Measurements from ENCODE around the gene IL34.
"Not testable (repeated sequence)": the region's sequence is repeated elsewhere in the genome, so short reads cannot be mapped to it uniquely, and the experiment has no call there.

The IL34 gene

DNA sequence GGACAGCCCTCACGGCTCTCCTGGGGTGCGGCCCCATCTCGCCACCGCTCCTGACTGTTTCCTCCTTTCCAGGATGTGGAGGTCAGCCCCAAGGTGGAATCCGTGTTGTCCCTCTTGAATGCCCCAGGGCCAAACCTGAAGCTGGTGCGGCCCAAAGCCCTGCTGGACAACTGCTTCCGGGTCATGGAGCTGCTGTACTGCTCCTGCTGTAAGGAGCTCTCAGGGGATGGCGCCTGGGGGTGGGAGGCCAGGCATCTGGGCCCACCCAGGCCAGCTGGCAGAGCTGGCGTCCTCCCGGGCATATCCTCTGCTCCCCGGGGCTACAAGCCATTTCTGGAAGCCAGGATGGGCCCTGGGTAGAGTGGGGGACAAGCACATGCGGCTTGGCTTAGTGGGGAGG is 13.2 kb downstream of the IL34 start:
- DNase-seq, result no peak

DNA sequence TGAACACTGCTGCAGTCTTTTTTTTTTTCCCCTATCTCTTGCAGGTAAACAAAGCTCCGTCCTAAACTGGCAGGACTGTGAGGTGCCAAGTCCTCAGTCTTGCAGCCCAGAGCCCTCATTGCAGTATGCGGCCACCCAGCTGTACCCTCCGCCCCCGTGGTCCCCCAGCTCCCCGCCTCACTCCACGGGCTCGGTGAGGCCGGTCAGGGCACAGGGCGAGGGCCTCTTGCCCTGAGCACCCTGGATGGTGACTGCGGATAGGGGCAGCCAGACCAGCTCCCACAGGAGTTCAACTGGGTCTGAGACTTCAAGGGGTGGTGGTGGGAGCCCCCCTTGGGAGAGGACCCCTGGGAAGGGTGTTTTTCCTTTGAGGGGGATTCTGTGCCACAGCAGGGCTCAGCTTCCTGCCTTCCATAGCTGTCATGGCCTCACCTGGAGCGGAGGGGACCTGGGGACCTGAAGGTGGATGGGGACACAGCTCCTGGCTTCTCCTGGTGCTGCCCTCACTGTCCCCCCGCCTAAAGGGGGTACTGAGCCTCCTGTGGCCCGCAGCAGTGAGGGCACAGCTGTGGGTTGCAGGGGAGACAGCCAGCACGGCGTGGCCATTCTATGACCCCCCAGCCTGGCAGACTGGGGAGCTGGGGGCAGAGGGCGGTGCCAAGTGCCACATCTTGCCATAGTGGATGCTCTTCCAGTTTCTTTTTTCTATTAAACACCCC is 13.8 kb downstream of the IL34 start:
- DNase-seq, result no peak

DNA sequence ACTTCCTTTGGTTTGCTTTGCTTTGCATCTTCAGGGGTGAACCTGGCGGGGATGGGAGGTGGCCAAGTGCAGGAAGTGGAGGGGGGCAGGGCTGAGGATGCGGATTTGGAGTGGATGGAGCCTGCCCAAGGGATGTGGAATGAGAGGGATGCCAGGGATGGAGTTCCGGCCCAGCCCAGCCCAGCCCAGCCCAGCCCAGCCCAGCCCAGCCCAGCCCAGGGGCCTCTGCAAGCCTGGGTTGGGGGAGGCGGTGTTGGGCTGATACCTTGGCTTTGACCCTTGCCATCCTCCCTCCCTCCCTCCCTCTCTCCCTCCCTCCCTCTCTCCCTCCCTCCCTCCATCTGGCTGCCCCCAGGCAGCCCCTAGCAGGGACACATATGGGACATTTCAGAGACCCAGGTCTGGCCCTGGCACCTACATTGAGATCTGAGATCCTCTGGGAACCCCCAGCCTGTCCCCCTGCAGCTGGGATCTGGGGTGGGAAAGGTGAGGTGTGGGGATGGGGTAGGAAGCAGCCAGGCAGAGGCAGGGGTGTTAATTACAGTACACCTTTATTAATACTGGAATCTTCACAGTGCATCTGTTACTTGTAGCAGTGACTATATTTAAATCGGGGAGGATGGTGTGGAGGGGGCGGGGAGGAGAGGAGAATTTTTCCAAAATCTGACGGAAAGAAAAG is 14.5 kb downstream of the IL34 start:
- DNase-seq, result no peak

DNA sequence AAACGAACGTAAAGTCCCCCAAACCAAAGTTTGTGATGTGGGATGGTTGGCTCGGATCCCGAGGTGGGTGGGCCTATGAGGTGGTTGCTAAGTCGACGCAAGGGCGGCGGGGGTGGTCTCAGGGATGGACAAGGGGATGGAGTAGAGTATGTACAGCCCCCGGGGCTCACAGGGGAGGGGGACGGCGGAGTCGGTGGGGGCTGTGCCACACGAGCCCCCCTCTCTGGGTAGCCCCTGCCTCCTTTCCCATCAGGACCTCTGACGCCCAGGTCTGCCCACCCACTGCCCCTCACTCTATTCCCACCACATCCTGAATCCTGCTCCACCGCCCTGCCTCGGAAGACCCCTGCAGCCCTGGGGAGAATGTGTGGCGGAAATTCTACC is 15.2 kb downstream of the IL34 start:
- DNase-seq, result no peak

DNA sequence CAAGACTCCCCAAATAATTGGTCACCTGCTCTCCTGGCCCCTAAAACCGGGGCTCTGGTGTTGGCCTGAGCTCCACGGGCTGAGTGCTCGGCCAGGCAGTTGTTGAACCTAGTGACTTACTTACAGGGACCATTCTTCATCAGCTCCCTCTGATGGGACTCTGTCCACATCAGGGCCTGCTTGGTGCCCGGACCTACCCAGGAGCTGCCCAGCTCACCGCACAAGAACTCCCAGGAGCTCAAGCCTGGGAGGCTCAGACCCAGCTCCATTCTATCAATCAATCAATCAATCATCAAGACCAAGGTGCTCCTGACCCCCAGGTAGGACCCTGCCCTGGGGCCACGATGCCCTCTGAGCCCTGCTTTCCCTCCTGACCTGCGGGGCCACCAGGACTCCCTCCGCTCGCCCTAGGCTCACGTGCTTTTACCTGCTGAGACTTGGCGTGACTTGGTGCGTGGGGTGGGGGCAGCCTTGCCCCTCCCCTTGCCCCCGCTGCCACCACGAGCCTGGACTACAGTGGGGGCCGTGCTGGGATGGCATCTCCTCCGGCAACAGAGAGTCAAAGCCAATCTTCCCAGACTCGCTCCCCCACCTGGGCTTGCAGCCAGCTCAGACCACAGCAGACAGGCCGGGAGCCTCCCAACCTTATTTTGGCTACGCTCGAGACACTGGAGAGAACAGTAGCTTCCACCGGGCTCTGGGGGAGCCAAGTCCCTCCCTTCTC is 15.7 kb downstream of the IL34 start:
- no peak for DNase-seq

DNA sequence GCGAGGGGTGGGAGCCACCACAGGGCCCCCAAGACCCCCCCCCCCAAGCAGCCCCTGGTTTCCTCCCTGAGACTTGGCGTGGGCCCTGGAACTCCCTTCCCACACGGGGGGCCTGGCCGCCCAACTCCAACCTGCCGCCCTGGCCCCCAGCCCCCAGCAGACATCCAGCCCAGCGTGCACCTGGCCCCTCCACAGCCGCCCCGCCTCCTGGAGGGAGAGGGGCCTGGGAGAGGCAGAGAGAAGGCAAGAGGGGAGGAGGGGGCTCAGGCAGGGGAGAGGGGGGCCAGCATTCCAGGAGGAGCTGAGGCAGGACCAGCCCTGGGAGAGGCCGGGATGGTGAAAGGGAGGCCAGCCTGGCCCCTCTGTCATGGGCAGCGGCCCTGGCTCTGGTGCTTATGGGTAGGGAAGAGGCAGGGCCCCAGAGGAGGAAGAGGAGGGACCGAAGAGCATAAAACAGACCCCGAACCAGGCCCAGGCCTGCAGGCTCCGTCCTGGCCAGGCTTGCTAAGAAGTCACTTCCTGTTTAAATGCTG is 16.7 kb downstream of the IL34 start:
- DNase-seq, result no peak

DNA sequence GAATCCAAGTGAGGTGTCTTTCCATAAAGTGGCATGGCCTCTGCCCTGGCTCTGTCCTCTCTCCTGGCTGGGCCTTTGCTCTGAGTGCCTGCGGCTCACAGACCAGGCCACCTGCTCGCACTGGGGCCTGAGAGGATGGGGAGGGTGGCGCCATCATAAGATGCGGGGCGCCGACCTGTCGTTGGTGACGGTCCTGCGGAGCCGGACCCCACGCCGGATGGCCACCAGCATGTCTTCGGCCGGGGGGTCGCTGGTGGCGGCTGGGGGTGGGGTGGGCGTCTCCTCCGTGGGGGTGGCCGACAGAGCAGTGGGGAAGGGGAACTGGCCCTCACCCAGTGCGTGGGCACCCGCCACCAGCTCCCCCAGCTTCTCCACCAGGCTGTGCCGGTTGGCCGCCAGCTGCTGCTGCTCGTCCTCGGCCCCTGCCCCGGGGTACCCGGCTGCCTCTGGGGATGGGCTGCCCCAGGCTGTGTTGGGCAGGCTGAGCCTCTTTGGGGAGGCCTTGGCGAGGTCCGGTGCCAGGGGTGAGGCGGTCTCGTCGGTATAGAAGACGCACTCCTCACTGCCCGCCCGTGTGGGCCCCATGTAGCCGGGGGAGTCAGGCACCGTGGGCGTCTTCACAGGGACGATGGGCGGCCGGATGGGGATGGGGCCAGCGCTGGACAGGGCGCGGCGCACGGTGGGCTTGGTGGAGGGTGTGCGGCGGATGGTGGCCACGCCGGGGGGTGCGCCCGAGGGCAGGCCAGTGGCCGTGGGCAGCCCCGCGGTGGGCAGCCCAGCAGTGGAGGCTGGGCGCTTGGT is 17.4 kb downstream of the IL34 start:
- DNase-seq, result no peak

DNA sequence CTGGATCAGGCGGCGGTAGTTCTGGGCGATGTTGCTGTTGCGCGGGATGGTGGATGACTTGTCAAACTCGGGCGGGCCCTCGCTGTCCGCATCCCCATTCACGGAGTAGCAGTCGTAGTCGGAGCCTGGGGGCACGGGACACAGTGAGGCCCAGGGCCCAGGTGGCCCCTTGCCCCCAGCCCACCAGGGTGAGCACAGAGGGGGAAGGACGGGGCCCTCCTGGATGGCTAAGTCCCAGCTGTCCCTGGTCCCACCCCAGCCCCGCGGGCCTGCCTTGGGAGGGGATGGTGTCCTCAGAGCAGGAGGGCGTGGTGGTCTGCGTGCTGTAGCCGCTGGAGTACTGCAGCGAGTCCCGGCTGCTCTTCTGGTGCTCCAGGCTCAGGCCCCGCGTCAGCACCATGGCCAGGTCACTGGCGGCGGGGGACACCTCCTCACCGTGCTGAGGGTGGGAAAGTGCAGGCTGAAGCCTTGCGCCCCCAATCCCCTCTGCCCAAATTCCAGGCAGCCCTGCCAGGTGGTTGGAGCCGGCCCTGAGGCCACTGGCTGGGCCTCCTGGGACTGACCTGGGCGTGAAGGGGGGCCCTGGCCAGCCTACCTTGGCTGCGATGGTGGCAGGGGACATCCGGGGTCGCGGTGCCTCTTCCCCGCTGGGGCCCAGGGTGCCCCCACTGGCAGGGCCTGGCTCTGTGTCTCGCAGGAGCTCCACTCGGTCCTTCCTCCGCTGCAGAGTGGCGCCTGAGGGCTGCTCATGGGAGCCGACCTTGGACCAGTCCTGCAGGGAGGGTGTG is 18.2 kb downstream of the IL34 start:
- no peak for DNase-seq

DNA sequence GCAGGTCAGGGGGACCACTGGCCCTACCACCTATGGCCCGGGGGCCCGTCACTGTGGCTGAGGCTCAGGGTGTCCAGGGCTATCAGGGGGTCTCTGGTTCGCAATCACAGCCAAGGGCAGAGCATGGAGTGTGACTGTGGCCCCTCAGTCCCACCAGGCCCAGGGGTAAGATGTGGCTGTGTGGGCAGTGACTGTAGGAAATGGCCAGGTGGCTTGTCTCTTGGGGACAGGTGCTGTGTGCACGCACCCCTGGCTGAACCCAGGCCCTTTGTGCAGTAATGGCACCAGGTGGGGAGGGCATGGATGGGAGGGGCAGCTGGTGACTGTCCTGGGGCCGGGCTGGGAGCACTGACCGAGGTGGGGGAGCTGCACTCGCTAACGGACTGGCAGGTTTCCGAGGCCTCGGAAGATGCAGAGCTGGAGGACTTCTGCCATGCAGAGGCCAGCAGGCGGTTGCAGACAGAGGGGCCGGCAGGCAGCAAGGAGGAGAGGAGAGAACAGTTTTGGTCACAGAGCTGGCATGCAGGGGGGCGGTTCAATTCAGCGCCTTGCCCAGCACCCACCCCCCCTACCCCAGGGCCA is 18.8 kb downstream of the IL34 start:
- DNase-seq, result no peak

DNA sequence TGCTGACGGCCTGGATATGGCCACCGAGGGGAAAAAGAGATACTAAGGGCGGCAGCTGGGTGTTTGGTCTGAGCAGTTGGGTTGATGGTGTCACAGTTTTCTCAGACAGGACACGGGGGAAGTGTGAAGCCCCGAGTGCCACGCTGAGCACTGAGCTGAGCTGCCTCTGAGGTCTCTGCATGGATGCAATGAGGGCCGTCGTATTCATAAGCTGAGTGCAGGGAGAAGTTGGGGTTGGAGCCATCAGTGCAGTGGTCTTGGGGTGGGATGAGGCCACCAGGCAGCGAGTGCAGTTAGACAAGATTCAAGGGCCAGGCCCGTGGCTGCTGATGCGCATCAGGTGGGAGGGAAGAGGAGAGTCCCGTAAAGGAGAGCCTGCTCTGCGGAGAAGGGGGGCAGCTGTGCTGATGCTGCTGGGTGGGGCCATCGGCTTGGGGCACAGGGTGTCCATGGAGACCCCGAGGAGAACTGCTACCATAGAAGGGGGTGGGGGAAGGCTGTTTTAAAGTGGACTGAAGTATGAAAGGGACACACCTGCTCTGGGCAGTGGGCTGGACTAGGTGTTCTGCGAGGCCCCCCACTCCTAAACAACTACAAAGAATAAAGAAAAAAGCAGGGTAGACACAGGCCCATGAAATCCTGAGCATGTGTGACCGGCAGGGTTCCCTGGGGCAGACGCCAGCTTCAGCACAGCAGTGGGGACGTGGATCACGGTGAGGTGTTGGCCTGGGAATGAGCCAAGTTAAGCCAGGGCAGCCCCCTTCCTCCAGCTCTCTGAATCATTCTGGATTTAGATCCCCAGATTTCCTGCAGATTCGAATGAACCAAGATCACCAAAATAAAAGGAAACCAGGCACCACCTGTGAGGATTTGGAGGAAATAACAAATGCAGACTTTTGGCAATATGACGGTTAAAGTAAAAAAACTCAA is 19.7 kb downstream of the IL34 start:
- no peak for DNase-seq

DNA sequence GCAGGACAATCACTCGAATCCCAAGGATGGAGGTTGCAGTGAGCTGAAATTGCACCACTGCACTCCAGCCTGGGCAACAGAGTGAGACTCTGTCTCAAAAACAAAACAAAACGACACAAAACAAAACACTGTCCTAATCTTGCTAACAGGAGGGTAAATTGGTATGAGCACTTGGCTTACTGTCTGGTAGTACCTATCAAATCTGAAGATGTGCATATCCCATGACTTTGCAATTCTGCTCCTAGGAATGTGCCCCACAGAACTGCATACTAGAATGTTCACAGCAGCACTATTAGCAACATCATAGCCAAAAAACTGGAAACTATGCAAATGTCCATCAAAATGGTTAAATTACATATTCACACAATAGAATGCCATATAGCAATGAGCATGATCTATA is 23.8 kb downstream of the IL34 start:
- DNase-seq, result no peak

DNA sequence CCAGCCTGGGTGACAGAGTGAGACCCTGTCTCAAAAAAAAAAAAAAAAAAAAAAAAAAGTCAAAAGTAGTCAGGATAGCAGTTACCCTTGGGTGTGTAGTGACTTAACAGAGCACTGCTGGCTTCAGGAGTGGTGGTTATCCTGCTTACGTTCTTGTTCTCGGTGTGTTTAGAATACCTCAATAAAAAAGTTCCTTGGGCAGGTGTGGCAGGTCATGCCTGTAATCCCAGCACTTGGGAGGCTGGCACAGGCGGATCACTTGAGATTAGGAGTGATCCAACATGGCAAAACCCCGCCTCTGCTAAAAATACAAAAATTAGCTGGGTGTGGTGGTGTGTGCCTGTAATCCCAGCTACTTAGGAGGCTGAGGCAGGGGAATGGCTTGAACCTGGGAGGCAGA is 24.6 kb downstream of the IL34 start:
- not testable (repeated sequence) for DNase-seq

DNA sequence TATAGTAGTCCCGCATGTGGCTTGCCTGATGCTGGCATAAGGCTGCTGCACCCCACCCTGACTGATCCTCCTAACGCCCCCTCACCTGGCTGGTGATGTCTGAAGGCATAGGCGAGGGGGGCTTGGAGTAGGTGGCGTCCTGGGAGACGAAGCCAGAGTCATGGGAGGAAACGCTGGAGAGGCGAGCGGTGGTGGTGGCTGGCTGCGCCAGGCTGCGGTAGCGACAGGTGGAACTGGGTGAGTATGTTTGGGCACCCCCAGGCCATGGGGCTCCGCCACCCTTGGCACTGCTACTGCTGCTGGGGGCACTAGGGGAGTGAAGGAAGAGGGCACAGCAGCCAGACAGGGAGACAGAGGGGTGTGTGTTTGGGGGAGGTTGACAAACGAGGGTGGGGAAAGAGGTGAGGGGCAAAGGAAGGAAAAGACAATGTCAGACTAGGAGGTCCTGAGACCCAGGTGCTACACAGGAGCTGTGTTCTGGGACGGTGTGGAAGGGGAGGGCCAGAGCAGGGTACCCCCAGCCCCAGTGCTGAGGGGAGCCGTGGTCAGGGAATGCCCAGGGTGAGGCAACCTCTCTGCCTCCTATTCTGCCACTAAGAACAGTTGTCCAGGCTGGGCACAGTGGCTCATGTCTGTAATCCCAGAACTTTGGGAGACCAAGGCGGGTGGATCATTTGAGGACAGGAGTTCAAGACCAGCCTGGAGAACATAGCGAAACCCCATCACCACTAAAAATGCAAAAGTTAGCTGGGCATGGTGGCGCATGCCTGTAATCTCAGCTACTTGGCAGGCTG is 28.1 kb downstream of the IL34 start:
- DNase-seq, result no peak

DNA sequence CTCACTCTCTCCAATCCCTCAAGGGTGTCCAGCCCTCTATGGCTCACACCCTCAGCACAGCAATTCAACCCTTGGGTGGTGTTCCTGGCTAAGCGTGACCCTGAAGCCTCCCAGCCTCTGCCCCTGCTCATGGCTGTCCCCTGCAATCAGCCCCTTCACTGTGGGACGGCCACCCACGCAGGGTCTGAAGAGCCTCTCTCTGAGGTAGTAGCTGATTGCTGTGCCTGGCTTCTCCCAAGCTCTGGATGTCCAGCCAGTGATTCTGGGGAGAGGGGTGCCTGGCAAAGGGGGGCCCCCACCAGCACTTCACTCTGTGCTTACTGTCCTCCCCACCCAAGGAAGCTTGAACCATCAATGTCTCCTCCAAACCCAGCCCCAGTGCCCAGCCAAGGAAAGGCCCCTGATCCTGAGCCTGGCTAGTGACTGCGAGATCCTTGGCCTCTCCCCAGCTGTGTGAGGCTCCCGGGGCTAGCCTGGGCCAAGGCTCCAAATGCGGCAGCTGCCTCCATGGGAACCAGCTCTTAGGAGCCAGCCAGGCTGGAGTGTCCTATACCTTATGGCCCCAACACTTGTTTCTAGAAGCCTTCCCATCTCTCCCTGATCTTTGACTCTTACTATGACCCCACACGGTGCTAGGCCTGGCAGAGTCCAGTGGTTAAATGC is 29.6 kb downstream of the IL34 start:
- DNase-seq, result no peak

DNA sequence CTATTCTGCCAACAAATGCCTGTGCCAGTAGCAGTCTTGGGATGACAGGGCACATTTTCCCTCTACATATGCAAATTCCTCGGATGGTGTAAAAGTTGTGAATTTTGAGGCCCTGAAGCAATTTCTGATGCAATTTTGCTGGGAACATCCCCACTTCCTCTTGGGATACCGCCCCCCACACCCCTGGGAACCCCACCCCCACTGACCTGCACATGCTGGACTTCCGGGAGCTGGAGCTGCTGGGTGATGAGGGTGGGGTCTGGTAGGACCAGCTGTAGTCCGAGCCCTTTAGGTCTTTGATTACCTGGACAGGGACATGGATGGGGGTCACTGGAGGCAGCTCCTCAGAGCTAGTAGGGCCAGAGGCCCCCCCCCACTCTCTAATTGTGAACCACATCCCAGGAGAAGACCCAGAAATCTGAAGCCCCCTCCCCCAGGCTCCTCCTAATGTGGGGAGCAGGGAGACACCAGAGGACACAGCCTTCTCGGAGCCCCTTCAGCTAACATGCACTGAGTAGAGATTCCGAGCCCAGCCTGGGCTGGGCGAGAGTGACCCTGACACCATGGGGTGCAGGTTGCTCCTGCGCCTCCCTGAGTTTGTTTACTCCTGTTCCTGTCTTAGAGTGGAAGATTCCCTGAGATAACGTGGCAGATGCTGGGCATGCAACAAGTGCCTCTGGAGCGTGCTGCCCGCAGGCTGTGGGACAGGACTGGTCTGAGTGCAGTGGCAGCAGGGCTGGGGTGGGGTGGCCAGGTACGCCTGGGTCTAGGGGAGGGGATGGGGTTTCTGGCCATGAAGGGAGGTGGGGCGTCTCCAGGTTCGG is 30.5 kb downstream of the IL34 start:
- no peak for DNase-seq

DNA sequence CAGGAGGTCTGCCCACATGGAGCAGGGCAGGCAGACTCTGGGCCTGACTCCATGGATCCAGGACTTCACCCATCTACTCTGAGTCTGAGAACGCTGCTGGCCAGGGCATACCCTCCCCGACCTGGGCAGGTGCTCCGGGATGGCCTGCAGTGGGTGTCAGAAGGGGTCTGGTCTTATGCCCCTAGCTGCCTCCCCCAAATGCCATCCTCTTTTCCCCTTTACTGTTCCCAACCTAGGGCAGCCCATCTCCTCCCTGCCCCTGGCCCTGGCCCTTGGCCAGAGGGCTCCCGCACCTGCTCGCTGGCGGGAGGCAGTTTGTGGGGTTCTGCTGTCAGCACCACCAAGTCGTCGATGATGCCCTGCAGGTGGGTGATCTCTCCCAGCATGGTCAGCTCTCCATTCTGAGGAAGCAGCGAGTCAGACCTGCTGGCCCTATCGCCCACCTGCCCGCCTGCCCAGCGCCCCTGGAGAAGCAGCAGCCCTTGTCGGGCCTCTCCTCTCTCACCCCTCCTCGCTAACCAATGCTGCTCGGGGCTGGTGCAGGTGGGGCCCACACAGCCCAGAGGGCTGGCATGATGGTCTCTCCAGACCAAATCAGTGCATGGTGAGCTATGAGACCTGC is 31.3 kb downstream of the IL34 start:
- DNase-seq, result no peak

DNA sequence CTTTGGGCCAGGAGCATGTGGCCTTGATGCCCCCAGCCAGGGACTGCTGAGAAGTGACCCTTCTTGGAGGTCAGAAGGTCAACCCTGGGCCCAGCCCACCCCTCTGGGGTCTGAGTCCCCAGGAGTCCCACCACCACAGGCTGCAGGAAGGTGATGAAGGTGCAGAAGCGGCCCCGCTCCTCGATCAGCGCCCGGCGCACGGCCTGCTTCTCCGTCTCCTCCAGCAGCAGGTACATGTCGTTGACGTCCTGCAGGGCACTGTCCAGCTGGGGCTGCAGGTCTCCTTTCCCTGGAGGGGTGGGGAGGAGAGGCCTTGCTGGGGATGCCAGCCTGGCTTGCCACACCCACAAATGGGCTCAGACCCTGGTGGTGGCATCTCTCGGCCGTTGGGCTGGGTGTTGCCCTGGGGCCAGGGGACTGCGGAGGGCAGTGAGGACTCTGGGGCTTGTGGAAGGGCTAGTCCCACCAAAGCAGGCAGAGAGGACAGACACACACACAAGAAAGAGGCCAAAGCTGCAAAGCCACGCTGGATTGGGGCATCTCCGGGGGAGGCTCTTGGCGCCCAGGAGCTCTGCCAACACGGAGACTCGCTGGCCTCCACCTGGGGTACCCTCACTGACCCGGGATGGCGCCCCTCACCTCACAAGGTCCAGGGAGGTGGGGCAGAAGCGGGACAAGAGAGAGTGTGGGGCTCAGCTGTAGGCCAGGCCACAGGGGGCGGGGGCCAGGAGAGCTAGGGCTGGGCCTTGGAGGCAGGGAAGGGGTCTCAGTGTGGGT is 31.9 kb downstream of the IL34 start:
- no peak for DNase-seq

Data from activated gamma-delta T cell (primary cell).